Midbrain (tissue), 1 donor: Measurements from ENCODE around the gene MRPS34.

Experiments
- DNase-seq: peaks from one replicate; lab custom pipeline; 2025; lab: John Stamatoyannopoulos, UW

MRPS34 gene

DNA sequence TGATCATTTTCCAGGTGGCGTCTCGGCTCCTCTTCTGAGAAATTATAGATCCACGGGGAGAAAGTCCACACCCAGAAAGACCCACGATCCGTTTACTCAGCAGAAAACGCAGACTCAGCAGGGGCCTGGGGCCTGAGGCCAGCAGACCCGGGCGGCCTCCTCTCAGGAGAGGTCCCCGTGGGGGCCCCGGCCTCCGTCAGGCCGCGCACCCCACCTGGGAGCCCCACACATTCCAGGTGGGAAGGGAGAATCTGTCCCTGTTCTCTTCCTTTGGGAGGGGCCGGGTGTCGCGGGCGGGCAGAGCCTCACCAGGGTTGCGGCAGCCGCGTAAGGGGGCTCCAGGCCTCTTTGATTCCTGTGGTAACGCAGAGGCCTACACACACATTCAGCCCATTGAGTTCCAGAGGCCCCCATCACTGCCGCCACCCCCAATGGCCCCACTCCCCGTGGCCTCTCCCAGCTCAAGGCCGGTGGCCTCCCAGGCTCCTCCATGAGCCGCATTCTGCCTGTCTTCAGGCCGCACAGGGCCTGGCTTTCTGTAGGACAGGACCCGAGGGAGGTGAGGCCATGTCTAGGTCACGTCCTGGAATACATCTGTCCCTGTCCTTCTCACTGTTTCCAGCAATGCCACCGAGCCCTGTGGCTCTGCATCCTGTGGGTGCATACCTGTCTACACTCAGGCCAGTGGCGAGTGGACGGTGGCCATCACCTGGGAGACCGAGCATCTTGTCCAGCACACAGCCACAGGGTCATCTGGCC is 22.2 kb upstream of the MRPS34 start:
- no peak for DNase-seq

GRCh38 chr16:1794221-1794871 is 21.4 kb upstream of the MRPS34 start:
- no peak for DNase-seq

- no peak for DNase-seq
These were observed 20.8 kb upstream of the MRPS34 start, which contains the start of gene IGFALS for GRCh38 chr16:1793578-1794220. Gene IGFALS, minus strand, starts transcription at chr16:1793705. Its CDS starts 53 bp downstream, at chr16:1793652.

DNA sequence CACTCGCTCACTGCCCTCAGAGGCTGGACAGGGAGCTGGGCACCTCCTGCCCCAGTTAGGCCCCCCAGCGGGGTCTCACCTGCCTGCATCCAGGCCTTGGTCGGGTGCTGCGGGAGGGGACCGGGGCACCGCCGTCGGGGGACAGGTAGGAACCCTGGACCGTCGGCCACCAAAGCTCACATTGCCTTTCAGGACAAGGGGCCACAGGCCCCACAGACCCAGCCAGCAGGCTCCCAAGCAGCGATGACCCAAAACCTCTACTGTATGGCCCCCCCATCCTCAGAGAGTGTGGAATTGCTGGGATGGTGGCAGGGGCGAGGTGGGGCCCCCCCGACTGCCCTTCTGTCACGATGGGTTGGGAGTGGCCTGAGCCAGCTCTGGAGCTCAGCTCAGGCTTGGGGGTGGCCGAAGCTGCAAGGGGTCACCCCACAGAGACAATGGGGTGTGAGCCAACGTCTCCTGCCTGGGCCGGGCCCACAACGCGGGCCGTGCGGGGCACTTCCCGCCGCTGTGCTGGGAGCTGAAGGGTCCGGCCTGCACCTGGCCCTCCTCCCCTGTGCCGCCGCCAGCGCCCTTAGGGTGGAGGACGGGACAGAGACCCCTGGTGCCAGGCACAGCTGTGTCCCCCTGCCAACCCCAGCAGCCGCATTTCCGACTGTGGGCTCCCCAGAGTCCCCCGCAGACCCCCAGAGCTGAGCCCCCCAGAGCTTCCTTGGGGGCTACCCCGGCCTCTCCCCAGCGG is 20.1 kb upstream of the MRPS34 start:
- no peak for DNase-seq

DNA sequence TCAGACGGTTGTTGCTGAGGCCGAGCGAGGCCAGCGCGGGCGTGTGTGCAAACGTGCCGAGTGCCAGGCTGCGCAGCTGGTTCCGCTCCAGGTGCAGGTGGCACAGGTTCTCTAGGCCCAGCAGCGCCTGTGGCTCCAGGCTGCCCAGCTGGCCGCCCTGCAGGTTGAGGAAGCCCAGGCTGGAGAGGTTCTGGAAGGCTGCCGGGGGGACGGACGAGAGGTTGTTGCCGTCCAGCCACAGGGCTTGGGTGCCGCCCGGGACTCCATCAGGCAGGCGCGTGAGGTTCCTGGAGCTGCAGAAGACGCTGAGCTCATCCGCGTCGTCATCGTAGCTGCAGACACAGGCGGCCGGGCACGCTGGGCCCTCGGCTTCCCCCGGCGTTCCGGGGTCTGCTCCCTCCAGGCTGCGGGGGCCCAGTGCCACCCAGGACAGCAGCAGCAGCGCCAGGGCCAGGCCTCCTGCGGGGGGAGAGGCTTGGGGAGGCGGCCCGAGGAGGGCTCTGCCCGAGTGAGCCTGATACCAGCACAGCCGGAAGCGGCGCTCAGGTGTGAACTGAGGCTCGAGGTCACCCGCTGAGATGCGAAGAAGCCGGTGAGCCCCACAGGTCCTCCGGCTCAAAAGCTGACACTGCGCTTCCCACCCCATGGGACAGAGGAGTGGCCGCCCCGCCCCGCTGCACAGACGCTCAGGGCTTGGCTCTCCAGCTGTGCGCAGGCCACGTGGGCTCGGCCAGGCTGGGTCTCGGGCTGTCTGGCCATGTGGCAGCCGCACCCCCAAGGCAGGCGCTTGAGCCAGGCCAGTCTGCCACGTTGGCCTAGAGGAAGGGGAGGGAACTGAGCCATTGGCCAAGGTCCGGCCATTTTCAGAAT is 19.2 kb upstream of the MRPS34 start:
- DNase-seq, result no peak

GRCh38 chr16:1791256-1791942 is 18.5 kb upstream of the MRPS34 start:
- no peak for DNase-seq

DNA sequence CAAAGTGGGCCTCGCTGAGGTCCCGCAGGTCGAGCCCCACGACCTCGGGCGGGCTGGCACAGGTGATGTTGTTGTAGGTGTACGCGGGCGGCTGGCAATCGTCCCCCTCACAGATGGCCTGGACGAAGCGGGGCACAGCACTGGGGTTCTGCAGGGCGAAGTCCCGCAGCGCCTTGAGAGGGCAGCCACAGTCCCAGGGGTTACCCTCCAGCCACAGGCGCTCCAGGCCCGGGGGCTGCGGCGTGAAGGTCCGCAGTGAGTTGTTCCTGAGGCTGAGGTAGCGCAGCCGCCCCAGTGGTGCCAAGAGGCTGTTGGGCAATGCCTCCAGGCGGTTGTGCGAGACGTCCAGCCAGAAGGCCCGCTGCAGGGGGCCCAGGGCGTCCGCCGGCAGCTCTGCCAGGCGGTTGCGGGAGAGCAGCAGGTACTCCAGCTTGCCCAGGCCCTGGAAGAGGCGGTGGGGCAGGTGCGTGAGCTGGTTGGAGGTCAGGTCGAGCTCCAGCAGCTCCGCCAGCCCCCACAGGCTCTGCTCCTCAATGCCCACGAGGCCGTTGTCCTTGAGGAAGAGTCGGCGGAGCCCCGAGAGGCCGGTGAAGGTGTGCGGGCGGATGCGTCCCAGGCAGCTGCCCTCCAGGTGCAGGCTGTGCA is 17.8 kb upstream of the MRPS34 start:
- no peak for DNase-seq

- DNase-seq, result no peak
These were observed 17.3 kb upstream of the MRPS34 start for GRCh38 chr16:1790261-1790610.

DNA sequence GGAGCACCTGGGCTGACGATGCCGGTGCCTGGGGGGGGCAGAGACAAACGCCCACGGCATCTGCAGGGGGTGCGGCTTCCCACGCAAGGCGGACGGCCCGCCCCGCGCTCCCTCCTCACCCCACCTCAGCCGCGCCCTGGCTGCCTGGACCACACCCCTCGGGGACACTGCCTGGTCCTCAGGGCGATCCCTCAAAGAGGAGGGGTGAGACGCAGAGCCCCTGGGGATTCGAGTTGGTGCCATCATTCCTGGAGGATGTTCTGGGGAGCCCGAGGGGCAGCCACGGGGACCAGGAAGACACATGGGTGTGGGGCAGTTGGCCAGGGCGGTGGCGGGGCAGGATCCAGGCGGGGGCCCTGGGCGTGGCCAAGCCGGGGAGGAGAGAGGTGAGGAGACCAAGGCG is 16.7 kb upstream of the MRPS34 start:
- DNase-seq, result no peak

GRCh38 chr16:1788708-1789100 is 15.8 kb upstream of the MRPS34 start:
- no peak for DNase-seq

GRCh38 chr16:1788095-1788707 is 15.3 kb upstream of the MRPS34 start:
- no peak for DNase-seq

DNA sequence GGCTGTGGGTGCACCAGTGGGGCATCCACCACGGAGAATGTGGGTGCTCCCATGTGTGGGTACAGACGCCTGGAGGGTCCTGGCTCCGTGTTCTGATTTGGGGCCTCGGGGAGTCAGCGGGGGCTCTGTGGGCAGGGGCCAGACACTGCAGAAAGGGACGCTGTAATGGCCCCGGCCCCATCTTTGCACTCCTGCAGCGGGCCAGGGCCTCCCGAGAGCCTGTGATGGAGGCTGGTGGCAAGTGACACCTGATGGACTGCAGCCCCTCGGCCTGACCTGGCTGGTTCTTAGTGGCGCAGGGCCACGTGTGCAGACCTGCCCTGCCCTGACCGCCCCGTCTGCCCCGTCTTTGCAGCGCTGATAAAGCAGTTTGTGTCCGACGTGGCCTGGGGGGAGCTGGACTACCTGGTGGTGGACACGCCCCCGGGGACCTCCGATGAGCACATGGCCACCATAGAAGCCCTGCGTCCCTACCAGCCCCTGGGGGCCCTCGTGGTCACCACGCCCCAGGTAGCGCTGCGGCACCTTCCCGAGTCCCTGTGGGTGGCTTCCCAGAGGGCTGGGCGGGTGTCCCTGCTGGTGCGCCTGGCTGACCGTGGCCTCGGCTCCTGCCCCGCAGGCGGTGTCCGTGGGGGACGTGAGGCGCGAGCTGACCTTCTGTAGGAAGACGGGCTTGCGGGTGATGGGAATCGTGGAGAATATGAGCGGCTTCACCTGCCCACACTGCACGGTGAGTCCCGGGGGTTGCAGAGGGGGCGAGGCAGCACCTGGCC is 14.6 kb upstream of the MRPS34 start:
- DNase-seq, result no peak

- no peak for DNase-seq
These were observed 14.1 kb upstream of the MRPS34 start for GRCh38 chr16:1787056-1787321.

- DNase-seq, result no peak
These were observed 13.5 kb upstream of the MRPS34 start for GRCh38 chr16:1786242-1787055.

DNA sequence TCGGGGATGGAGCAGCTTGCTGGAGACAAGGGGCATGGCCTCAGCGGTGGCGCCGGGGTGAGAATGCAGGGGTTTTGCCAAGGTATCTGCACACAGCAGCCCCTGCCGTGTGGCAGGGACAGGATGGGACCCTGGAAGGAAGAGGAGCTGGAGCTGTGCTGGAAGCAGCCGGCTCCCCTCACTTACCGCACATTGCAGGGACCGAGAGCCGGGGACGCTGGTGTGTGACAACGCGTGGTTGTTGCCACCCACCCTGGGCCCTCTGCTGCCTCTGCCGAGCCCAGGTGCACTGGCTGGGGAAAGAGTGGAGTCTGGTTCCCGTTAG is 12.9 kb upstream of the MRPS34 start:
- DNase-seq, result no peak

GRCh38 chr16:1784977-1785845 is 12.3 kb upstream of the MRPS34 start:
- DNase-seq, result no peak

- peak; percentile 100 for DNase-seq
These were observed 9.7 kb upstream of the MRPS34 start, which contains the start of the genes NUBP2 and SPSB3 for GRCh38 chr16:1782408-1783264. Gene NUBP2, plus strand, starts transcription at chr16:1782960. Its CDS starts 61 bp downstream, at chr16:1783021. Gene SPSB3, minus strand, starts transcription at chr16:1782571. Its CDS starts 1,088 bp downstream, at chr16:1781483.
